Femur (tissue), 1 donor: ENCODE measurements around the gene SUPT3H.
"Not testable (repeated sequence)": the region's sequence is repeated elsewhere in the genome, so short reads cannot be mapped to it uniquely, and the experiment has no call there.

ENCODE experiments used
- DNase-seq: peaks from one replicate; pipeline ENCODE4 v3.0.0-alpha.2; 2017

The SUPT3H gene

DNA sequence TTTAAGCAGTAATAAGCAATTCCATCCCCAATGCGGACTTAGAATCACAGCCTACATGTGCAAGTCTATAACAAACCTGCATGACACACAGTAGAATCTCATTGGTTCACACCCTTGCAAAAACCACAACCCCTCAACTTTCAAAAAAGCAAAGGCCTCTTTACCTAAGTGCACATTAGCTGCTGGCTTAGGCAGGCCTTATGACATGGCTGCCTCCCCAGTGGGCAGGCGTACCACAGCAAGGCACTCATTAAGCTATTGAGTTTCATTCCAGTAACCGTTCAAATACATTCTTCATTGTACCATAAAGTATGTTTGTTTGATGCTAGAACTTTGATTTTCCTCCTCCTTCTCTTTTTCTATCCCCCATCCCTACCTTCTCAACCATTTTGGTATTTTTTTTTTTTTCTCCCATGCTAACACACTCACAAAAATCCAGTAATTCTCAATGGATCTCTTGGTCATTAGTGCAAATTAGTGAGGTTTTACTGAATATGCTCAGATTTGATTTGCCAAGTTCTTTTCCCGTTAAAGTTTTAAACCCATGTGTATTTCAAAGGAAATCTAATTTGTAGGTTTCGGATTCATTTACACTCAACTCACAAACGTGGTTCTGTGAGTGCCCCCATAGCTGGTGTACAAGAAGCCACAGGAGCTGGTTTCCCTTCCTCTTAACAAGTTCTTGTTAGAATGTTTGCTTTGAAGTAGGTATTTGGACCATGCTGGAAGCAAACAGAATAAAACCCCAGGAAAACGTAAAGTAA lies 510.0 kb downstream of the SUPT3H start:
- peak; percentile 57 for DNase-seq

DNA sequence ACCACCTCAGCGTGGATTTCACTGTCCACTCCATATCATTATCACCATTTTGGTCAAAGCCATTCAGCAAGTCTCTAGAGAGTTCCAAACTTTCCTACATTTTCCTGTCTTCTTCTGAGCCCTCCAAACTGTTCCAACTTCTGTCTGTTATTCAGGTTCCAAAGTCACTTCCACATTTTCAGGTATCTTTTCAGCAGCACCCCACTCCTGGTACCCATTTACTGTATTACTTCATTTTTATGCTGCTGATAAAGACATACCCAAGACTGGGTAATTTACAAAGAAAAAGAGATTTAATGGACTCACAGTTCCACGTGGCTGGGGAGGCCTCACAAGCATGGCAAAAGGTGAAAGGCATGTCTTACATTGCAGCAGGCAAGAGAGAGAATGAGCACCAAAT lies 512.5 kb downstream of the SUPT3H start:
- DNase-seq = not testable (repeated sequence)

- no peak for DNase-seq
These were observed 517.8 kb downstream of the SUPT3H start for GRCh38 chr6:44859901-44860410.

GRCh38 chr6:44858998-44859397 lies 518.7 kb downstream of the SUPT3H start:
- no peak for DNase-seq

GRCh38 chr6:44856479-44856878 lies 521.3 kb downstream of the SUPT3H start:
- DNase-seq = no peak

GRCh38 chr6:44855562-44856411 lies 521.9 kb downstream of the SUPT3H start:
- peak; percentile 24 for DNase-seq

- no peak for DNase-seq
These were observed 522.9 kb downstream of the SUPT3H start for GRCh38 chr6:44854712-44855443.

- no peak for DNase-seq
These were observed 526.6 kb downstream of the SUPT3H start for GRCh38 chr6:44851176-44851575.

- DNase-seq = peak; percentile 34
These were observed 527.4 kb downstream of the SUPT3H start for GRCh38 chr6:44850312-44850711.

DNA sequence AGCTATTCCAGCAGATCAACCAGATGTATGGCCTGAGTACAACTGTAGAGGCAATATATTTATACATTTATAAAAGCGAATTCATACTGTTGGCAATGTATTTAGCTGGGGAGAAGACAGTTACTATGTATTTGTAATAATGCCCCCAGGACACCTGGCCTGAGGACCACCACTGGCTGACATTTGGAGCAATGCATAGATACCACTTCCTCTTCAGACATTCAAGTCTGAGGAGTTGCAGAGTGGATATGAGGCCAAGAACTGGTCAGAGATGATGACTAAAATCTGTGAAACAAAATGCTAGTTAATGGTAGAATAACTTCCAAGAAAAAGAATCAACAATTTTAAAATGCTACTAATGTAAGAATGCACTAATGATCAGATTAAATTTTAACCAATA lies 527.9 kb downstream of the SUPT3H start:
- peak; percentile 65 for DNase-seq

DNA sequence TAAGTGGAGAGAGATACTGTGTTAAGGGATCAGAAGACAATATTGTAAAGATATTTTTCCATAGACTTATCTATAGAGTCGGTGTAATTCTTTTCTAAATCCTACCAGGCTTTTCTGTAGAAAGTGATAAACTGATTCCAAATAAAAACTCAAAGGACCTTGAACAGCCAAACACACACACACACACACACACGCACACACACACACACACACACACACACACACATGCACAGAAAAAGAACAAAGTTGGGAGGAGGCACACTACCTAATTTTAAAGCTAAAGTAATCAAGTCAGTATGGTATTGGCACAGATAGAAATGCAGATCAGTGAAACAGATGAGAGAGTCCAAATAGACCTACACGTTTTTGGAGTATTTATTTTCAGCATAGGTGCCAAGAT lies 534.0 kb downstream of the SUPT3H start:
- no peak for DNase-seq

- no peak for DNase-seq
These were observed 535.1 kb downstream of the SUPT3H start for GRCh38 chr6:44842616-44843015.

- no peak for DNase-seq
These were observed 535.9 kb downstream of the SUPT3H start for GRCh38 chr6:44841829-44842228.

- DNase-seq = no peak
These were observed 540.0 kb downstream of the SUPT3H start for GRCh38 chr6:44837741-44838140.

DNA sequence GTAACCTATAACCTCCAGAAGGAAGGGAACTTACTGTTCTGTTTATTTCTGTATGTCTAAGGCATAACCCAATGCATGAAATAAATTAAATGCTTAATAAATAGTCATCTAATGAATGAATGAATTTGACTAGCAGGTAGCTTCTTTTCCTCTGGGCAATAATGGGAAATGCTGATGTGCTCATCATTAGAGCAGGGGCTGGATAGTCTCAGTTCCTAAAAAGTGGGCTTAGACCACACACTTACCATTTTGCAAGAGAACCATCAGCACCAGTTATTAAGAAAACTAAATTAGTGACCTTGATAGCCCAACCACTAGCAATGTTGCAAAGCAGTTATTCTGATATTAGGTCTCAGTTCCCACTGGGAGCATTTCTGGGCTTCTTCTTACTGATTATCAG lies 540.5 kb downstream of the SUPT3H start:
- DNase-seq = no peak

GRCh38 chr6:44833248-44833647 lies 544.5 kb downstream of the SUPT3H start:
- DNase-seq = no peak

DNA sequence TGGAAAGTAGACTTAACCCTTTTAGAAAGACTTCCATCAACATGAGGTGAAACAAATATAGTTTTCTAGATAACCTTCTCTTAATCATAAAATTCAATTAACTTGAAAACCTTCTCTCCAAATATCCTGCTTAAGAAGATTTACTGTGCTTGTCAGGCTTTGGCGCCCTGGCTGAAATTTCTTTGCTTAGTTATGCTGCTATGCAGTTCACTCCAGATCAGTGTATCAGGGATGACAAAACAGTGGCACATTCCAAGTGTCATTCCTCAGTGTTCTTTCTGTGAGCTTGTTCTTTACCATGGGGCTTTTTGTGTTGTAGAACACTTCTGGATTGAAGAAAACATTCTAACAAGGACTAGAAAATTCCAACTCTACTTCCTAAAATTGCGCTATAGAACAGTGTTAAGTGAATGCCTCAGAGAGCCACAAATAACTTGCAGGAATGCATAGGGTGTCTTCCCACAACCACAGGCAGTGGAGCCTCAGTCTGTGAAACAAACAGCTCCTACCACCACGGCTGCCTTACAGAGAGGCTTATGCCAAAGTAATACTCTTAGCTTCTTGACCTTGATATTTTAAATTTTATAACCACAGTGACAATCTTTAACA lies 546.6 kb downstream of the SUPT3H start:
- DNase-seq = peak; percentile 61

DNA sequence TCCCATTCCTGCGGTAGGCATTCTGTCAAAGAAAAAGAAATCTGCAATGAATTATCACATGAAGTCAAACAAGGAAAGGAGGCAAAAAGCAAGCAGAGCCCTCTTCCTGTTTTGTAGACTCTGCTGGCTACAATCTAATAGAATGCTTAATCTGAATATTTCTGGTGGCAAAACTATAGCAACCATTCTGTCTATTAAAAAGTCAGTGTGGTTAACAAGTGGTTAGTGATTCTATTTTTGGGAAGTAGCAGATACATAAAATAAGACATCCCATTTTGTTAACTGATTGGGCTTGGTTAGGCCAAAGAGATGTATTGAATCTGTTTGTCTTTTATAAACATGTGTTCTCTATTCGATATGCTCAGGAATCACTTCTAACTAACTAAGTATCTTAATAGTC lies 547.9 kb downstream of the SUPT3H start:
- DNase-seq = no peak

- no peak for DNase-seq
These were observed 549.0 kb downstream of the SUPT3H start for GRCh38 chr6:44828780-44829179.

GRCh38 chr6:44826025-44826676 lies 551.6 kb downstream of the SUPT3H start:
- DNase-seq = no peak

DNA sequence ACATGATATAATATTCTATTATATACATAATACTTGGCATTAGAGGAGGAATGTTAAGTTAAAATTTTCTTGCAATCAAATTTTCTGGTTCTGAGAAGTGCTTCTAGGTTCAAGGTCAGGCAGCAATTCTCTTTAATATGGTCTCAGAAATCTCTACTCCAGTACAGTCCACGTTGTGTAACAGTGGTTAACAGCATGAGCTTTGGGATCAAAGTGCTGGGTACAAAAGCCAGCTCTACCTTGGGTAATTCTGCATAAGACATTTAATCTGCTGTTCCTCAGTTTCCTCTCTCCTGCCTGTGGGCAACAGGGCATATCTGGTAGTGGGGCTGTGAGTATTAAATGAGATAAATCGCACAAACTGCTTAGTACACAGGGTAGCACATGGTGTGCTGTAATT lies 552.5 kb downstream of the SUPT3H start:
- no peak for DNase-seq

GRCh38 chr6:44824567-44824966 lies 553.2 kb downstream of the SUPT3H start:
- DNase-seq = no peak
